Ovary (tissue), 3 donors: ENCODE results near the gene SHKBP1.

Source experiments
- CTCF ChIP-seq, 3 donors: fragments of 450-650 bp in 2 of 3; fragments of 200-600 bp in 1 of 3; IDR thresholded peaks; one replicate each; pipeline versions ENCODE4 v1.5.1 to v1.8.0; 2016 to 2022; ENCODE audit warnings: antibody characterized with exemption in 3 of 3, mild to moderate bottlenecking in 1 of 3
- EP300 ChIP-seq: sonication (generic); formaldehyde crosslinking; IDR thresholded peaks from one replicate; pipeline ENCODE4 v1.6.1; 2017; ENCODE audit warnings: antibody characterized with exemption
- POLR2A ChIP-seq: fragments of 450-650 bp; IDR thresholded peaks from one replicate; pipeline ENCODE4 v1.6.1; 2017; ENCODE audit warnings: antibody characterized with exemption, mild to moderate bottlenecking, moderate library complexity
- donor health status: DM: no; HTN: no; CAD: no.

DNA sequence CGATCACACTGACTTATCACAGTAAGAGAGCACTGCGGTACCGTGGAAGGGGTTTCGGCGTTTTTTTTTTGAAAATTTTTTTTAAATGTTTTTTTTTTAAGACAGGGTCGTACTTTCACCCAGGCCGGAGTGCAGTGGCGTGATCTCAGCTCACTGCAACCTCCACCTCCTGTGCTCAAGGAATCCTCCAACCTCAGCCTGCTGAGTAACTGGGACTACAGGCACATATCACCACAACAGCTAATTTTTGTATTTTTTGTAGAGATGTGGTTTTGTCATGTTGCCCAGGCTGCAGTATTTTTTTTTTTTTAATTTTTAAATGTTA, 43.5 kb downstream of the SHKBP1 start:
- TF ChIP-seq CTCF (IDR thresholded peaks at IDR 0.05): no peak
- TF ChIP-seq POLR2A: no peak
- TF ChIP-seq EP300: no peak
